WTC11 (cell line): ENCODE results near the gene SEMA3C. TPM values are rescaled to one million over a fixed set of nuclear protein-coding genes. Genes with fewer than 3 reads are reported as not detected.

Experiments
- ATAC-seq: fragments of 200-7000 bp; cut with Tn5 transposase; 2 replicates; pipeline ENCODE4 v1.10.0; 2021; ENCODE audit warnings: mild to moderate bottlenecking, moderate library complexity
- CTCF ChIA-PET: fragments of 300-600 bp; sonication (Branson Sonifier 250); formaldehyde crosslinking; loops from one replicate; lab custom pipeline; 2021; ENCODE audit warnings: antibody characterized with exemption; lab: Charles Lee
- POLR2A ChIA-PET: fragments of 350-600 bp; sonication (Branson Sonifier 250); formaldehyde crosslinking; loops from one replicate; lab custom pipeline; 2021; ENCODE audit warnings: antibody characterized with exemption; lab: Charles Lee
- DNase-seq: peaks from one replicate; pipeline ENCODE4 v3.0.0; 2021; ENCODE audit warnings: low spot score
- H3K27ac Mint-ChIP-seq: 2 replicates; pipeline ENCODE4 v1.8.0; 2021; ENCODE audit warnings: mixed read lengths
- H3K27me3 Mint-ChIP-seq: 2 replicates; pipeline ENCODE4 v1.8.0; 2021; ENCODE audit warnings: low read depth, mild to moderate bottlenecking, moderate library complexity, mixed read lengths
- H3K36me3 Mint-ChIP-seq: 2 replicates; pipeline ENCODE4 v1.8.0; 2021; ENCODE audit warnings: mixed read lengths
- H3K4me1 Mint-ChIP-seq: 2 replicates; pipeline ENCODE4 v1.8.0; 2022; ENCODE audit warnings: mixed read lengths
- H3K4me3 Mint-ChIP-seq: 2 replicates; pipeline ENCODE4 v1.8.0; 2021; ENCODE audit warnings: mild to moderate bottlenecking, moderate library complexity, mixed read lengths
- H3K9me3 Mint-ChIP-seq: 2 replicates; pipeline ENCODE4 v1.8.0; 2021; ENCODE audit warnings: mixed read lengths
- ATF3 ChIP-seq: sonication (generic); formaldehyde crosslinking; conservative IDR thresholded peaks from 2 replicates; pipeline ENCODE4 v1.8.1; 2022; ENCODE audit warnings: mild to moderate bottlenecking, missing genetic modification reagents
- CDX4 ChIP-seq: fragments of 250-450 bp; sonication (Bioruptor Pico); IDR thresholded peaks from 2 replicates; pipeline ENCODE4 v1.9.0; 2021; ENCODE audit warnings: moderate library complexity, mild to moderate bottlenecking, inconsistent platforms, borderline replicate concordance
- CREM ChIP-seq: sonication (generic); formaldehyde crosslinking; IDR thresholded peaks from 2 replicates; pipeline ENCODE4 v1.8.1; 2022; ENCODE audit warnings: mild to moderate bottlenecking, missing genetic modification reagents, moderate library complexity
- ESRRA ChIP-seq: sonication (generic); formaldehyde crosslinking; IDR thresholded peaks from 2 replicates; pipeline ENCODE4 v1.8.1; 2022; ENCODE audit warnings: mild to moderate bottlenecking, missing genetic modification reagents, borderline replicate concordance
- ETV6 ChIP-seq: sonication (generic); formaldehyde crosslinking; IDR thresholded peaks from 2 replicates; pipeline ENCODE4 v1.8.1; 2022; ENCODE audit warnings: mild to moderate bottlenecking, missing genetic modification reagents
- FOXP1 ChIP-seq: sonication (generic); formaldehyde crosslinking; IDR thresholded peaks from 2 replicates; pipeline ENCODE4 v1.8.0; 2022; ENCODE audit warnings: missing genetic modification reagents, mild to moderate bottlenecking, moderate library complexity, borderline replicate concordance
- GABPB1 ChIP-seq: sonication (generic); formaldehyde crosslinking; IDR thresholded peaks from 2 replicates; pipeline ENCODE4 v1.8.1; 2023; ENCODE audit warnings: mild to moderate bottlenecking, missing genetic modification reagents
- GRHL2 ChIP-seq: fragments of 250-450 bp; sonication (Bioruptor Pico); IDR thresholded peaks from 2 replicates; pipeline ENCODE4 v1.8.0; 2022; ENCODE audit warnings: mild to moderate bottlenecking, moderate library complexity; ENCODE audit not compliant: insufficient replicate concordance, severe bottlenecking
- IRF1 ChIP-seq: sonication (generic); formaldehyde crosslinking; IDR thresholded peaks from 2 replicates; pipeline ENCODE4 v1.8.0; 2023; ENCODE audit warnings: missing genetic modification reagents
- MAX ChIP-seq: sonication (generic); formaldehyde crosslinking; IDR thresholded peaks from 2 replicates; pipeline ENCODE4 v1.8.0; 2022; ENCODE audit warnings: mild to moderate bottlenecking, missing genetic modification reagents
- NFATC4 ChIP-seq: fragments of 250-450 bp; sonication (Bioruptor Pico); IDR thresholded peaks from 2 replicates; pipeline ENCODE4 v1.9.0; 2021; ENCODE audit warnings: mild to moderate bottlenecking
- NFE2L1 ChIP-seq: sonication (generic); formaldehyde crosslinking; IDR thresholded peaks from 2 replicates; pipeline ENCODE4 v1.8.1; 2023; ENCODE audit warnings: missing genetic modification reagents
- NFYB ChIP-seq: sonication (generic); formaldehyde crosslinking; conservative IDR thresholded peaks from 2 replicates; pipeline ENCODE4 v1.8.0; 2022; ENCODE audit warnings: low read depth, missing genetic modification reagents
- NR3C1 ChIP-seq: sonication (generic); formaldehyde crosslinking; conservative IDR thresholded peaks from 2 replicates; pipeline ENCODE4 v1.8.1; 2023; ENCODE audit warnings: low read depth, mild to moderate bottlenecking, missing genetic modification reagents
- RELA ChIP-seq: sonication (generic); formaldehyde crosslinking; IDR thresholded peaks from 2 replicates; pipeline ENCODE4 v1.8.1; 2022; ENCODE audit warnings: missing genetic modification reagents, mild to moderate bottlenecking, borderline replicate concordance
- RORB ChIP-seq: fragments of 250-450 bp; sonication (Bioruptor Pico); IDR thresholded peaks from 2 replicates; pipeline ENCODE4 v1.9.0; 2021; ENCODE audit warnings: mild to moderate bottlenecking
- SOX15 ChIP-seq: fragments of 250-450 bp; sonication (Bioruptor Pico); IDR thresholded peaks from 2 replicates; pipeline ENCODE4 v1.9.0; 2021; ENCODE audit warnings: mild to moderate bottlenecking
- TEAD4 ChIP-seq: sonication (generic); formaldehyde crosslinking; IDR thresholded peaks from 2 replicates; pipeline ENCODE4 v1.8.0; 2022; ENCODE audit warnings: mild to moderate bottlenecking, missing genetic modification reagents
- USF2 ChIP-seq: sonication (generic); formaldehyde crosslinking; IDR thresholded peaks from 2 replicates; pipeline ENCODE4 v1.8.1; 2023; ENCODE audit warnings: mild to moderate bottlenecking, missing genetic modification reagents, moderate library complexity
- ZNF263 ChIP-seq: sonication (generic); formaldehyde crosslinking; IDR thresholded peaks from 2 replicates; pipeline ENCODE4 v1.8.1; 2022; ENCODE audit warnings: low read depth, mild to moderate bottlenecking, moderate library complexity, missing genetic modification reagents
- ZNF281 ChIP-seq: sonication (generic); formaldehyde crosslinking; IDR thresholded peaks from 2 replicates; pipeline ENCODE4 v1.8.0; 2023; ENCODE audit warnings: mild to moderate bottlenecking, missing genetic modification reagents
- total RNA-seq: library from RNA; stranded (reverse); gene quantifications from 3 replicates; pipeline ENCODE4 v1.2.3, GENCODE V29; 2021

Gene SEMA3C
- total RNA-seq, 1 experiment from 2014 or later, result 2.1 TPM

GRCh38 chr7:80882213-80882801 lies 36.5 kb downstream of the SEMA3C start:
- H3K4me3 Mint-ChIP-seq, result no peak overlapping the region
- DNase-seq (no peak), ATAC-seq (no peak)
- H3K36me3 Mint-ChIP-seq, result no peaks in the 10 kb centered on the region
- no peak for TF ChIP-seq TEAD4
- no peak for TF ChIP-seq GRHL2
- TF ChIP-seq RORB (CRISPR knock-in tag), result no peak
- no peak for TF ChIP-seq ETV6
- TF ChIP-seq ATF3 (CRISPR knock-in tag), result no peak
- TF ChIP-seq NFE2L1 (CRISPR knock-in tag), result no peak
- no peak for TF ChIP-seq ZNF263
- no peak for TF ChIP-seq NFYB (CRISPR knock-in tag)
- TF ChIP-seq USF2 (CRISPR knock-in tag), result no peak
- TF ChIP-seq SOX15 (CRISPR knock-in tag), result no peak
- no peaks in the 10 kb centered on the region for H3K9me3 Mint-ChIP-seq
- ChIA-PET POLR2A (no interaction called here), CTCF (no interaction called here)
- peaks cover 8% of the 10 kb centered on the region for H3K4me1 Mint-ChIP-seq
- no peaks in the 10 kb centered on the region for H3K27me3 Mint-ChIP-seq
- no peak overlapping the region for H3K27ac Mint-ChIP-seq

GRCh38 chr7:80881351-80881900 lies 37.4 kb downstream of the SEMA3C start:
- ChIA-PET POLR2A (no interaction called here), CTCF (no interaction called here)
- H3K4me1 Mint-ChIP-seq, result peaks cover 8% of the 10 kb centered on the region
- TF ChIP-seq RELA (CRISPR knock-in tag), result no peak
- no peak for TF ChIP-seq IRF1 (CRISPR knock-in tag)
- no peak for TF ChIP-seq CREM (CRISPR knock-in tag)
- no peak for TF ChIP-seq ZNF281 (CRISPR knock-in tag)
- no peak for TF ChIP-seq ESRRA (CRISPR knock-in tag)
- TF ChIP-seq NFATC4 (CRISPR knock-in tag), result no peak
- TF ChIP-seq NR3C1 (CRISPR knock-in tag), result no peak
- TF ChIP-seq MAX (CRISPR knock-in tag), result no peak
- no peak for TF ChIP-seq GABPB1
- TF ChIP-seq FOXP1 (CRISPR knock-in tag), result no peak
- no peak for TF ChIP-seq CDX4 (CRISPR knock-in tag)
- H3K27me3 Mint-ChIP-seq, result no peaks in the 10 kb centered on the region
- ATAC-seq (no peak), DNase-seq (no peak)
- H3K9me3 Mint-ChIP-seq, result no peaks in the 10 kb centered on the region
- H3K36me3 Mint-ChIP-seq, result no peaks in the 10 kb centered on the region
- H3K27ac Mint-ChIP-seq, result no peak overlapping the region
- no peak overlapping the region for H3K4me3 Mint-ChIP-seq
